HG03095 (cell line): Measurements from ENCODE around the gene YTHDC2.

Source experiments
- ATAC-seq: cut with Tn5 transposase; IDR thresholded peaks from one replicate; pipeline ENCODE4 v1.9.1; 2021; ENCODE audit warnings: moderate library complexity; ENCODE audit not compliant: unreplicated experiment

Gene YTHDC2

GRCh38 chr5:113513384-113514288, at the start of gene YTHDC2:
YTHDC2 (plus strand) TSS chr5:113513694; CDS start chr5:113513896, 202 bp downstream.
- ATAC-seq, result peak; percentile 99

- no peak for ATAC-seq
These were observed 39.3 kb upstream of the YTHDC2 start for GRCh38 chr5:113474100-113474728.

- no peak for ATAC-seq
These were observed 34.8 kb upstream of the YTHDC2 start for GRCh38 chr5:113478691-113479090.

- no peak for ATAC-seq
These were observed 33.3 kb upstream of the YTHDC2 start for GRCh38 chr5:113480243-113480642.

- no peak for ATAC-seq
These were observed 26.1 kb upstream of the YTHDC2 start for GRCh38 chr5:113487416-113487780.

- no peak for ATAC-seq
These were observed 25.5 kb upstream of the YTHDC2 start, which contains the start of gene MCC for GRCh38 chr5:113487781-113488644. MCC (minus strand) TSS chr5:113488453.

GRCh38 chr5:113488645-113489184, 24.8 kb upstream of the YTHDC2 start:
- ATAC-seq, result no peak

GRCh38 chr5:113489299-113489698, 24.2 kb upstream of the YTHDC2 start:
- ATAC-seq, result no peak

- no peak for ATAC-seq
These were observed 23.2 kb upstream of the YTHDC2 start for GRCh38 chr5:113490317-113490716.

- no peak for ATAC-seq
These were observed 22.5 kb upstream of the YTHDC2 start for GRCh38 chr5:113491022-113491421.

- ATAC-seq, result no peak
These were observed 20.0 kb upstream of the YTHDC2 start for GRCh38 chr5:113493446-113493845.

GRCh38 chr5:113495422-113495841, 18.1 kb upstream of the YTHDC2 start:
- ATAC-seq, result no peak

GRCh38 chr5:113502073-113502472, 11.4 kb upstream of the YTHDC2 start:
- ATAC-seq, result no peak

GRCh38 chr5:113503146-113503545, 10.3 kb upstream of the YTHDC2 start:
- no peak for ATAC-seq

GRCh38 chr5:113505181-113505580, 8.3 kb upstream of the YTHDC2 start:
- ATAC-seq, result no peak

GRCh38 chr5:113507601-113508000, 5.9 kb upstream of the YTHDC2 start:
- ATAC-seq, result no peak

GRCh38 chr5:113508756-113509155, 4.7 kb upstream of the YTHDC2 start:
- ATAC-seq, result no peak

- ATAC-seq, result no peak
These were observed 2.5 kb upstream of the YTHDC2 start for GRCh38 chr5:113510836-113511451.

GRCh38 chr5:113512341-113512740, 1.2 kb upstream of the YTHDC2 start:
- ATAC-seq, result no peak

- no peak for ATAC-seq
These were observed 768 bp downstream of the YTHDC2 start for GRCh38 chr5:113514289-113514635.

GRCh38 chr5:113518884-113519283, 5.4 kb downstream of the YTHDC2 start:
- ATAC-seq, result no peak
